NCI-H2227 (cell line): Measurements from ENCODE around the gene INTS2.
A peak's percentile ranks its signal among the peaks of the same experiment; 100 is the strongest.
"Not testable (repeated sequence)": the region's sequence is repeated elsewhere in the genome, so short reads cannot be mapped to it uniquely, and the experiment has no call there.

ENCODE experiments used
- DNase-seq: peaks from one replicate; lab custom pipeline; 2025; ENCODE audit not compliant: unreplicated experiment; lab: John Stamatoyannopoulos, UW

Gene INTS2

GRCh38 chr17:61927208-61928100 lies at the start of gene INTS2:
Gene INTS2, minus strand, starts transcription at chr17:61927982. Its CDS starts 1,338 bp downstream, at chr17:61926644.
- peak; percentile 94 for DNase-seq

- no peak for DNase-seq
Measured at GRCh38 chr17:61974115-61974514, 46.3 kb upstream of the INTS2 start.

DNA sequence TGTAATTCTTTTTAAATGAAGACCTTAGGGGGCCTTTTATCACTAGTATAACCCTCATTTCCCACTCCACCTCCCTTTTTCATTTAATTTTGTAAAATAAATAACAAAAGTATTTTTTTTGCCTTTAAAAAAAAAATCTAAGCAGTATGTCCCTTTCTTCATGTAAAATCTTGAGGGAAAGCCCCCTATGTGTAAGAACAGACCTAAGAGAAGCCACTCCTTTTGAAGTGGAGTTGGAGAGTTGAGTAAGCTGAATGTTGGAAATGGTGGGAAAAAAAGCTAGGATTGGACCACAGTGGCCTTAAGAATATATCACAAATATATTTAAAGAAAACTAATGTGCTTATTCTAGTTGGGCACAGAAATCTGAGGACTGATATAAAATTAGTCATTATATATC lies 44.5 kb upstream of the INTS2 start:
- DNase-seq = no peak

DNA sequence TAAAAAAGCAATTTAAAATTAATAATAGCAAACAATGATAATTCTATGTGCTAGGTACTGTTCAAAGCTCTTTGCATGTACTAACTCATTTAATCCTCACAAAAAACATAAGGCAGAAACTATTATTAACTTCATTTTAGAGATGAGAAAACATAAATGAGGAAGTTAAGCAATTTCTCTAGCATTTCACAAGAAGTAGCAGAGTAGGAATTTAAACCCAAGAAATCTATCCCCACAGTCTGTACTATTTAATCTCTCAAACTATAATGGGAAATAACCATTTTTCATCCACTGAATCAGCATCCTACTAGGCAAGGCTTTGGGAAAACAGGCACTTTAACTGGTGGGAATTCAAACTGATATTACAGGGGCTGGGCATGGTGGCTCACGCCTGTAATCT lies 42.2 kb upstream of the INTS2 start:
- no peak for DNase-seq

- no peak for DNase-seq
Measured at GRCh38 chr17:61968757-61969156, 41.0 kb upstream of the INTS2 start.

GRCh38 chr17:61967729-61968128 lies 39.9 kb upstream of the INTS2 start:
- no peak for DNase-seq

DNA sequence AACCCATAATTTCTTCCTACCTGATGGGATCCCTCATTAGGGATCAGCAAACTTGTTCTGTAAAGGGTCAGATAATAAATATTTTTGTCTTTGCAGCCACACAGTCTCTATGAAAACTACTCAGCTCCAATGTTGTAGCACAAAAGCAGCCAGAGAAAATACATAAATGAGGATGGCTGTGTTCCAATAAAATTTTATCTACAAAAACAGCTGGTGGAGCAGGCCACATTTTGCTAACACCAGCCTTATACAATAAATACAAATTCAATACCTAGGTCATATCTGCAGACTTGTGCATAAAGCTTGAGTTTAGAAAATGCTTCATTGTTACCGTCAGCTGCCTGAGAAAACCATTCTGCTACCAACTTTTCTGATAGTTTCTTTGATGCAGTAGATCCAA lies 38.4 kb upstream of the INTS2 start:
- DNase-seq = no peak

- no peak for DNase-seq
Measured at GRCh38 chr17:61955619-61956018, 27.8 kb upstream of the INTS2 start.

- DNase-seq = no peak
Measured at GRCh38 chr17:61947367-61948078, 19.7 kb upstream of the INTS2 start.

GRCh38 chr17:61946359-61946758 lies 18.6 kb upstream of the INTS2 start:
- no peak for DNase-seq

- DNase-seq = no peak
Measured at GRCh38 chr17:61943117-61943516, 15.3 kb upstream of the INTS2 start.

GRCh38 chr17:61942085-61942484 lies 14.3 kb upstream of the INTS2 start:
- no peak for DNase-seq

- no peak for DNase-seq
Measured at GRCh38 chr17:61928101-61928436, 287 bp upstream of the INTS2 start.

DNA sequence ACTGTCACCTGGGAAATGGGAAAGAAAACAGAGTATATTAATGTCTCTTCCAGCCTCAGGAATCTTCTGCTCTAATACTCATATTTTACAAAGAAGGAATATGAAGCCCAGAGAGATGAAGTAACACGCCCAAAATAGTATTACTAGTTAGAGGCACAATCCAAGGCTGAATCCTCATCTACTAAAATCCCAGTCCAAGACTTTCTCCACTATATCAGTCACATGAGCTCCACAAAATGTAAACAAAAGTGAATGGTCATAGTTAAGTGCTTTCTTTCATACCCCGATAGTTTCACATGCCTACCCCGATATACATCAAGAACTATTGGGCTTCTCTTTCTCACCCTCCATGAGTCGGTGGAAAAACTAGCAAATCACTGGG lies 965 bp downstream of the INTS2 start:
- no peak for DNase-seq

DNA sequence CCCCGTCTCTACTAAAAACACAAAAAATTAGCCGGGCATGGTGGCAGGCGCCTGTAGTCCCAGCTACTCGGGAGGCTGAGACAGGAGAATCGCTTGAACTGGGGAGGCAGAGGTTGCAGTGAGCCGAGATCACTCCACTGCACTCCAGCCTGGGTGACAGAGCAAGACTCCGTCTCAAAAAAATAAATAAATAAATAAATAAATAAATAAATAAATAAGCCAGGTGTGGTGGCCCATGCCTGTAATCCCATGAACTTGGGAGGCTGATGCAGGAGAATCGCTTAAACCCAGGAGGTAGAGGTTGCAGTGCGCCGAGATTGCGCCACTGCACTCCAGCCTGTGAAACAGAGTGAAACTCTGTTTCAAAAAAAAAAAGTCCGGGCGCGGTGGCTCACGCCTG lies 12.6 kb downstream of the INTS2 start:
- not testable (repeated sequence) for DNase-seq

- no peak for DNase-seq
Measured at GRCh38 chr17:61908292-61909037, 19.3 kb downstream of the INTS2 start.

GRCh38 chr17:61907361-61907760 lies 20.4 kb downstream of the INTS2 start:
- no peak for DNase-seq

DNA sequence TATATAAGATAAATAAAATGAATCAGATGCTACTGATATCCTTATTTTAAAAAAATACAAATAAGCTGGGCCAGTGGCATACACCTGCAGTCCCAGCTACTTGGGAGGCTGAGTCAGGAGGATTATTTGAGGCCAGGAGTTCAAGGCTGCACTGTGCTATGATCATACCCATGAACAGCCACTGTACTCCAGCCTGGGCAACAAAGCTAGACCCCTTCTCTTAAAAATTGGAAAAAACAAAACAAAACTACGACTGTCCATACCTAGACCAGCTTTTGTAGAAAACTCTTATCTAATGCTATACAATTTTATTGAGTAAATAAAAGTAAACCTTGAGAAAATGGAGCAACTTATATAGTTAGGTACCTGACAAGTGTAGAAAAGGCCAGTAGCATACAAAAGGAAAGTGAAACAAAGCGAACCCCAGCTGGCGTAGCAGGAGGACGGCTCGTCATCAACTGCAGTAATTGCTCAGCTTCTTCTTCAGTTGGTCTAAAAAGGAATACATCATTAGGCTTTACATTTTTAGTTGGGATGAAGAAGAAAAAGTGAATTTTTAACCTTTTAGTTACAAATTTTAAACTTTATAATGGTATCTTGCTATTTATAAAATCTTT lies 23.6 kb downstream of the INTS2 start:
- DNase-seq = no peak

DNA sequence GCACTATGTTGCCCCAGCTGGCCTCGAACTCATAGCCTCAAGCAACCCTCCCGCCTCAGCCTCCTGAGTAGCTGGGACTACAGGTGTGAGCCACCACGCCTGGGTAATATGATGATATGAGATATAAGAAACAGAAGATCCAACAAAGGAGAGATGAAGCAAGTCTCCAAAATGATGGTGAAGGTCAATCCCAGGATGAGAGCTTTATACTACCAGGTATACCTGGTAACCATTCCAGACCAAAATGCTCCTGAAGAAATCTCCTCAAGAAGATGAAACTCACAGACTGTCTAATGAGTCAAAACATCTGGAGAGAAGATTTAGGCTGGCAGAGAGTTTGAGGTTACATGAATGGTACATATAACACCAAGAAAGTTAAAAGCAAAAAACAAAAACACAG lies 24.5 kb downstream of the INTS2 start:
- DNase-seq = no peak

DNA sequence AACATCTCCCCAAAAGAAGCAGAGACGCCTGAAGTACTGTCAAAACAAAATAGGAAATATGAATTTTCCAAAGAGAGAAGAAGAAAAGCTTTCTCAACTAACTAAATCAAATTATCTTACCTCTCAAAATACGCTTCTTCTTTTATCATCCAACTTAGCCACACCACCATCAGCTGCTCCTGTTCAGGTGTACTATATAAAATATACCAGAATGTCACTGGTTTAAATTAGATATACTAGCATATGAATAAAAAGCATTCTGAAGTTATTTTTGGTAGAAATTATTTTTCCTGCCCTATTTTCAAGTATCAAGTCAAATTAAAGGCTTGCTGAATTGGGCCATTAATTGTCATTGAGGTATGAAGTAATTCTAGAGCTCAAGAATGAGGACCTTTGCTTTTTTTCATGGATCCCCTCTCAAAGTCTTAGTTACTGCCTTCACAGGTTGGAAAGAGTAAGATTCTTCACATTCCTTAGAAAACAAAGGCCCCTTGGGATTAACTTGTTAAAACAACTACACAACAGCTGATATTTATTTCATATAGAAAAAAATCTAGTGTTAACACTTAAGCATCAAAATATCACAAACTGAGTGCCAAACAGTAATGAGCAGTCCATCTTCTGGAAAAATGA lies 30.1 kb downstream of the INTS2 start:
- no peak for DNase-seq

DNA sequence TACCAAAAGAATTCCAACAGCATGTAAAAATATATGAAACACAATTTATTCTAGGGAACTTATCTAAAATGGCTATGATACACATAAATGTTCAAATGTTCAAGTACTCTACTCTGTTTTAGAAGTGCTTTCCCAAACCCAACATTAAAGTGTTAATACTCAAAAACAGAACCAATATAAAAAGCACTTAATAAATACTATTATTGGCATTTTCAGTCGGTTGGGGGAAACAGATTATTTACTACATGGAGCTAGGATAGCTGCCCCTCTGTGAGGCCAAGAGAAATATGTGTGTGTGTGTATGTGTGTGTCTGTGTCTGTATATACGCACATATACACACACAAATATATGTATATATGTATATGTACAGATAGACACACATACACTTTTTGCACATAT lies 32.4 kb downstream of the INTS2 start:
- DNase-seq = no peak
